GM23248 (cell line): ENCODE results near the gene OR1J1.

ENCODE experiments used
- EZH2 ChIP-seq: fragments of 200-600 bp; sonication (generic); IDR thresholded peaks from 2 replicates; pipeline ENCODE4 v1.6.1; 2018; ENCODE audit warnings: antibody characterized with exemption, mild to moderate bottlenecking; ENCODE audit not compliant: insufficient read depth, poor library complexity, severe bottlenecking
- EZH2phosphoT487 ChIP-seq: fragments of 200-600 bp; sonication (generic); IDR thresholded peaks from 2 replicates; pipeline ENCODE4 v1.6.1; 2018; ENCODE audit warnings: antibody characterized with exemption, moderate library complexity, mild to moderate bottlenecking, low read depth; ENCODE audit not compliant: insufficient read depth

- TF ChIP-seq EZH2phosphoT487 = no peak
- TF ChIP-seq EZH2 = no peak
These were observed 33.5 kb downstream of the OR1J1 start for GRCh38 chr9:122444041-122444733.
